GM19240 (cell line): Measurements from ENCODE around the gene DIAPH3.

ENCODE experiments used
- DNase-seq: peaks from one replicate; pipeline ENCODE4 v3.0.0; 2011; ENCODE audit warnings: low spot score; ENCODE audit not compliant: insufficient read length

The DIAPH3 gene

GRCh38 chr13:60152904-60153303 lies 10.8 kb downstream of the DIAPH3 start:
- no peak for DNase-seq

GRCh38 chr13:60152114-60152513 lies 11.6 kb downstream of the DIAPH3 start:
- no peak for DNase-seq

- DNase-seq: no peak
Measured at GRCh38 chr13:60150538-60150937, 13.2 kb downstream of the DIAPH3 start.

- DNase-seq: no peak
Measured at GRCh38 chr13:60148918-60149317, 14.8 kb downstream of the DIAPH3 start.

- DNase-seq: no peak
Measured at GRCh38 chr13:60147361-60147760, 16.4 kb downstream of the DIAPH3 start.

- no peak for DNase-seq
Measured at GRCh38 chr13:60146471-60146870, 17.3 kb downstream of the DIAPH3 start.

GRCh38 chr13:60143775-60144174 lies 20.0 kb downstream of the DIAPH3 start:
- DNase-seq: no peak

- no peak for DNase-seq
Measured at GRCh38 chr13:60139272-60139671, 24.5 kb downstream of the DIAPH3 start.

- no peak for DNase-seq
Measured at GRCh38 chr13:60138674-60139073, 25.1 kb downstream of the DIAPH3 start.

- no peak for DNase-seq
Measured at GRCh38 chr13:60137911-60138560, 25.7 kb downstream of the DIAPH3 start.

GRCh38 chr13:60135344-60135743 lies 28.4 kb downstream of the DIAPH3 start:
- no peak for DNase-seq

GRCh38 chr13:60134376-60134775 lies 29.4 kb downstream of the DIAPH3 start:
- DNase-seq: no peak

GRCh38 chr13:60121337-60121687 lies 42.4 kb downstream of the DIAPH3 start:
- no peak for DNase-seq

- no peak for DNase-seq
Measured at GRCh38 chr13:60120617-60121336, 43.0 kb downstream of the DIAPH3 start.

- no peak for DNase-seq
Measured at GRCh38 chr13:60118696-60119400, 44.9 kb downstream of the DIAPH3 start.

GRCh38 chr13:60114499-60115028 lies 49.2 kb downstream of the DIAPH3 start:
- DNase-seq: no peak

- DNase-seq: no peak
Measured at GRCh38 chr13:60112771-60113170, 51.0 kb downstream of the DIAPH3 start.

- no peak for DNase-seq
Measured at GRCh38 chr13:60111691-60112090, 52.0 kb downstream of the DIAPH3 start.

GRCh38 chr13:60109285-60109684 lies 54.4 kb downstream of the DIAPH3 start:
- no peak for DNase-seq

- no peak for DNase-seq
Measured at GRCh38 chr13:60108589-60108988, 55.1 kb downstream of the DIAPH3 start.

GRCh38 chr13:60099631-60100420 lies 63.9 kb downstream of the DIAPH3 start:
- DNase-seq: no peak

- DNase-seq: no peak
Measured at GRCh38 chr13:60095300-60095699, 68.4 kb downstream of the DIAPH3 start.
